GM10847 (cell line): ENCODE results near the gene CASTOR2.
"Not testable (repeated sequence)": the region's sequence is repeated elsewhere in the genome, so short reads cannot be mapped to it uniquely, and the experiment has no call there.

ENCODE experiments used
- POLR2A ChIP-seq: IDR thresholded peaks from 2 replicates; pipeline ENCODE4 v1.6.1; 2011; ENCODE audit not compliant: insufficient read length; ENCODE audit errors: extremely low read depth

CASTOR2 gene

DNA sequence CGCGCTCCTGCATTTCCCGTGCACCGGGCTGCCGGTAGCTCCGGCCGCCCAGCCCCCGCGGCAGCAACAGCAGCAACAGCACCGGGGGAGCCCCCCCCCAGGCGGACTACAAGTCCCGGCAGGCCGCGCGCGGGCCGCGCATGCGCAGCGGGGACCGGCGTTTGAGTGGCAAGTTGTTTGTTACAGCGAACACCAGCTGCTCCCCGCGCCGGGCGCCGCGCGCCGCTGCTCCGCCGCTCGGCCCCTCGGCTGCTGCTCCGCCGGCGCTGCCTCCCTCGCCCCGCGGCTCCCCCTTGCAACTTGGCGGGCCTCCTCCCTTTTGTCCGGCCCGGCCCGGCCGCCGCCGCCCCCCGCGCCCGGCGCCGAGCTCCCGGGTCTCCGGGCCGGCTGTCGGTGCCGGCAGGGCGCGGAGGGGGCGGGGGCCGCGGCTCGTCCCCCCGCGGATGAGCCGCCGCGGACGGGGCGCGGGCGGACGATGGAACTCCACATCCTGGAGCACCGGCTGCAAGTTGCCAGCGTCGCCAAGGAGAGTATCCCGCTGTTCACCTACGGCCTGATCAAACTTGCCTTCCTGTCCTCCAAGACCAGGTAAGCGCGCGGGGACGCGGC lies at the start of gene CASTOR2:
TSS of gene CASTOR2 (plus strand) at position 195 of the 609 bp plus-strand sequence. CDS start at position 476, 281 bp downstream.
- TF ChIP-seq POLR2A = not testable (repeated sequence)

DNA sequence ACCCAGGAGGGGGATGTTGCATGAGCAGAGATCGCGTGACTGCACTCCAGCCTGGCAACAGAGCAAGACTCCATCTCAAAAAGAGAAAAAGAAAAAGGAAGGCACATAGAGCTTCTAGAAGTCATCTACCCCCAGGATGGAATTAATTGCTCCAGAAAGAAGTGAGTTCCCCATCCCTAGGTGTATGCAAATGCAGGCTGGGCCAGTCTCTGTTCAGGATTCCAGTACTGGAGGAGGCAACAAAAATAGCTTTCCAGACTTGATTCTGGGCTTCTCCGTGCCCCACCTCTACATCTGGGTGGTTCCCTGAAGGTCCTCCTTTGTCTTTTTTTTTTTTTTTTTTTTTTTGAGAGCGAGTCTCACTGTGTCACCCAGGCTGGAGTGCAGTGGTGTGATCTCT lies 28.6 kb downstream of the CASTOR2 start:
- no peak for TF ChIP-seq POLR2A

DNA sequence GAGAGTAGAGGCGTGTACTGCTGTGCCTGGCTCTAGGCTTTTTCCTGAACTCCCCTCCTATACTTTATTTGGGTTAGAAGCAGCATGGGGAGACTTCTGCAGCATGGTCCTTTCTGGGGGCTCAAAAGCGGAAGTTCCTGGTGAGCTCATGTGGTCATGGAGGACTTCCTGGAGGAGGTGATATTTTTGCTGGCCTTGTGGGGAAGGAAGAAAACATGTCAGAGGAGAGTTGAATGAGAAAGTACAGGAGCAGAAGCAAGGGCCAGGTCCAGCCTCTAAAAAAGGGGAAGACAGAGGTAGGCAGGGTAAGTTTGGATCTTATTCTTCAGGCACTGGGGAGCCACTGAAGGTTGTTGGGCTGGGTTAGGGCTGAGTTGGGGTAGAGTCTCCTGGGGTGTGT lies 45.5 kb downstream of the CASTOR2 start:
- no peak for TF ChIP-seq POLR2A

DNA sequence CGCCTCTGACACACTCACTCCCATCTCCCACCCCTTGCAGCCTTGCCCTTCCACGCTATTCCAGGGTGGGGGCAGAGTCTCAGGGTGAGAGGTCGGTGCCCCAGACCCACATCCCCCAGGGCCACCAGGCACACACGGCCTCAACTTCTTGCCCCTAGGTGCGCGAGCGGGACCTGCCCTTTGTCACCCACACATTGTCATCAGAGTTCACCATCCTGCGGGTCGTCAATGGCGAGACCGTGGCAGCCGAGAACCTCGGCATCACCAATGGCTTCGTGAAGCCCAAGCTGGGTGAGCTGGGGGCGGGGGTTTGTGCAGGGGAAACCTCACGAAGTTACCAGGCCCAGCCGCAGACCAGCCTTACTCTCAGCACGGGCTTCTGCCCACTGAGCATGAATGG lies 53.3 kb downstream of the CASTOR2 start:
- TF ChIP-seq POLR2A = no peak

DNA sequence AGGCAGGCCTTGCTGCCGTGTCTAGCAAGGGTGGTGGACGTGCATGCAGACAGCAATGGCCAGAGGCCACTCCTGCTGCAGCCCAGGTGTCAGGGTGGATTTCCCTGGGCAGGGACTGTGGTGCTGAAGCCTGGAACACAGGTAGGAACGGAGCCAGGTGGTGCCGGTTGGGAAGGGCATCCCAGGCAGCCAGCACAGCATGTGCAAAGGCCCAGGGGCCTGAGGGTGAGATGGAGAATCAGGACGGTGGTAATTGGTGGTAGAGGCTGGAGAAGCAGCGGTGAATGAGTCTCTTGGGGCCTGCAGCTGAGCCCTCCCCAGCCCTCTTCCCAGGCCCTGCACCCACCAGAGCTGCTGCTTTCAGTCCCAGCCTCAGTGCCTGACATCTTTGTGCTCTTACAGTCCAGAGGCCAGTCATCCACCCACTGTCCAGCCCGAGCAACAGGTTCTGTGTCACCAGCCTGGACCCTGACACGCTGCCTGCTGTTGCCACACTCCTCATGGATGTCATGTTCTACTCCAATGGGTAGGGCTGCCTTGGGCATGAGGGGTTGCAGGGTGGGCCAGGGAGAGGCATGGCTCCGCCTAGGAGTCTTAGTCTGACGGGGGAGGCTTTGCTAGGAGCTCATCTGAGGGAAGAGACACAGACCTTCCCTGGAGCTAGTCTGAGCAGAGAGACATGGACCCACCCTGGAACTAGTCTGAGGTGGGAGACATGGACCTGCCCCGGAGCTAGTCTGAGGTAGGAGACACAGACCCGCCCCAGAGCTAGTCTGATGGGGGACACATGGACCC lies 54.3 kb downstream of the CASTOR2 start:
- no peak for TF ChIP-seq POLR2A

DNA sequence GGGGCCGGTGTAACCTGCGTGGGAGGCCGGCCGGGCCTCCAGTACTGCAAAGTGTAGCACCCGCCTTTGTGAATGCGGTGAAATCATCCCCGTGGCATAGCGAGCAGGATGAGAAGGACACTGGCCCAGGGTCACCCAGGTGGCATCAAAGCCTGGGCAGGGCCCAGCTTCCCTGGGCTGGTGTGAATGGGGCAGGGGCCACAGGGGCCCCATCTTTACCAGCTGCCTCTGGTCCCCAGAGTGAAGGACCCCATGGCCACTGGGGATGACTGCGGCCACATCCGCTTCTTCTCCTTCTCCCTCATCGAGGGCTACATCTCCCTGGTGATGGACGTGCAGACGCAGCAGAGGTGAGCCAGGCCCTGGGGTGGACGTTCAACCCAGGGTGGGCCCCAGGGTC lies 55.3 kb downstream of the CASTOR2 start:
- no peak for TF ChIP-seq POLR2A

DNA sequence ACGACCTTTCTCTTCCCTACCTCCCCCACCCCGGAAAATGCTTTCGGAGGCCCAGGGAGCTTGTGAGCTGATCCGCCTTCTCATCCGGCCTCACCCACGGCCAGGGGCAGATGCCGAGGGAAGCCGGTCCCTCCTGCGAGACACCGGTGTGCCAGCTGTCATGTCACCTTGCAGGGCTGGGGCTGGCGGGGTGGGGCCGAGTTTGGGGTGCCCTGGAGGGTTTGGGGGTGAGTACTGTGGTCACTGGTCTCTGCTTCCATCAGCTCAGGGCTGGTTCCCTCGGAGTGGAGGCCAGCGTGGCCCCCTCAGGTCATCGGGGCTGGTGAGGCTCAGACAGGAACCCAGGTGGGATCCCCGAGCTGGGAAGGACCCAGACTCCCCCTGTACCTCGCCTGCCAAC lies 60.4 kb downstream of the CASTOR2 start:
- no peak for TF ChIP-seq POLR2A

DNA sequence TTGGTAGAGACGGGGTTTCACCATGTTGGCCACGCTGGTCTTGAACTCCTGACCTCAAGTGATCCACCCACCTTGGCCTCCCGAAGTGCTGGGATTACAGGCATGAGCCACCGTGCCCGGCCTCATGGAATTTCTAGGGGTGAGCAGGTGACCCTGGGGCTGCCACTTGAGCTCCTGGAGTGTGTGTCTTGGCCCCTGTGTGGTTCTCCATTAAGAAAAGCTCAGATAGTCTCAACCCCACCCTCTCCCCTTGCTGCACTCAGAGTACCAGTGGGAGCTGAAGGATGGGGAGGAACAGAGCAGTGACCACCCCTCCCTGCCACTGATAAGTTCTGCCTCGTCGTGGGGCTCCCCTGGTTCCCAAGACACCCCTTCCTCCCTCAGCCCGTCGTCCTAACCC lies 63.8 kb downstream of the CASTOR2 start:
- TF ChIP-seq POLR2A = no peak

DNA sequence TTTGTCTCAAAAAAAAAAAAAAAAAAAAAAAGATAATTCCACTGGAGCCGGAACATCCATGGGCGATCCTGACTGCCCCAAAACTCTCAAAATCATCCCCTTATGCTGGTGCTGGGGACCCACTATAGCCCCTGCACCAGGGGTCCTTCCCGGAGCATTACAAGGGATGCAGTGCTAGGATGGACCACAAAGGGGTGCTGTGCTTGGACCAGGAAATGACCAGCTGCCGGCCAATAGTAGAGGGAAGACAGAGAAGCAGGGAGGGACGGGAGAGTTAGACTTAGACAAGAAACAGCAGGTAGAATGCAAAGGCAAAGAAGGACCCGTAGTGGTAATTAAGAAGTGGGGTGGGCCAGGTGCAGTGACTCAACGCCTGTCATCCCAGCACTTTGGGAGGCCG lies 68.6 kb downstream of the CASTOR2 start:
- TF ChIP-seq POLR2A = no peak

DNA sequence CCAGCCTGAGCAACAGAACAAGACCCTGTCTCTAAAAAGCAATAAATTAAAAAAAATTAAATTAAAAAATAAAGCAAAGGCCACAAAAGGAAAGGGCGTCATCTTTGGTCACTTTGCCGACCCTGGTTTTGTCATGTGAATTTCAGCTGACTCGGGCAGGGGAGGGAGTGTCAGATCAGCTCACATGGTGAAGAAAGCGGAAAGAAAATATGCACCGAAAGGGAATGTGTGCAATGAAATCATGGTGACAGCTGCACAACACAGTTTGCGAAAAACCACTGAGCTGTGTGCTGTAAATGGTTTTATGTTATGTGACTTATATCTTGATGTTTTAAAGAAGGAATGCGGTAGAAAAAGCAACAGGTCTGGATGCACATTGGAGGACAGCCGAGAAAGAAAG lies 69.3 kb downstream of the CASTOR2 start:
- TF ChIP-seq POLR2A = no peak

DNA sequence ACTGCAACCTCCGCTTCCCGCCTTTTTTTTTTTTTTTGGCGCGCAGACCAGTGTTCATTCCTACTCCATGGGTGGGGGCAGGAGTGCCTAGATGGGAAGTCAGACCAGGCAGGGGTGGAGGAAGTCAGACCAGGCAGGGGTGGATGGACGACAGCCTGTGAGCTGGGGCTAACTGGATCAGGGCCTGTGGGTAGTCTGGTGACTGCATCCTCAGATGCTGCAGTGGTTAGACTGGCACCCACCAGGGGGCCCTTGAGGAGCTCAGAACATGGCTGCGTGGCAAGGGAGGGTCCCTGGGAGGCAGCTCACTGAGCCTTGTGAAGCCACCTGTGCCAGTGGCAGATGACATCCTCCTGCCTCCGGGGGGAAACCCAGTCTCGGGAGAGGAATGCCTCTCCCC lies 74.0 kb downstream of the CASTOR2 start:
- no peak for TF ChIP-seq POLR2A

DNA sequence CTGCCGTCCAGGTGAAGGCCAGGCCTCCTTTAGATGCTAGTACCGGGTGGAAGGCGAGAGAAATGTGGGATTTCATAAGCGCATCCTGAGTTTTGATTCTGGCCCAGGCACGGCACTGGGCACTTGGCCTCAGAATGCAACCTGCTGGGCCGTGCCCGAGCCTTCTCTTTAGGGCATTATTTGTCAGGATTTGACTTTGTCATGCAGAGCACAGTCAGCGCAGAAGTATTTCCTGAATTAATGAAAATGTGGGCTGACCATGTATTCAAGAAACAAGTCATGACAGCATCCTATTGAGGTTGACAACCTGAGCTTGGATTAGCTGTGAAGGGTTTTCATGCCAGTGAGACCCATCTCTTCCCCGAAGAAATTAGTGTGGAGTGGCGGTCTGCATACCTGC lies 74.7 kb downstream of the CASTOR2 start:
- TF ChIP-seq POLR2A = no peak

DNA sequence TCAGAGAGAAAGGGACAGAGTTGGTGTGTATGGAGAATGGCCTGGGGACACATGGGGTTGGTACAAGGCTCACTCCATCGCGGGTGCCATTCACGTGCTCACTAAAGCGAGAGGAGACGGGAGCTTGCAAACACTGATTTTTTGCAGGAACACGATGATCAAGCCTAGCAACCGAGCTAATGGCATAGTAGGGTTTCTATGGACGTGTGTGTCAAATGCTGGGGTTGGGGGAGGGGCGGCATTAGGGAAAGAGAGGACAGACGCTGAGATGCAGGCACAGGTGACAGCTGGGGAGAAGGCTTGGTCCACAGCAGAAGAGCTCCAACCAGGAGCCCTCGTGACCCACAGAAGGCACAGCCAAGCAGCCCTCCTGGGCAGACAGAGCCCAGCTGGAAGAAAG lies 75.2 kb downstream of the CASTOR2 start:
- no peak for TF ChIP-seq POLR2A

DNA sequence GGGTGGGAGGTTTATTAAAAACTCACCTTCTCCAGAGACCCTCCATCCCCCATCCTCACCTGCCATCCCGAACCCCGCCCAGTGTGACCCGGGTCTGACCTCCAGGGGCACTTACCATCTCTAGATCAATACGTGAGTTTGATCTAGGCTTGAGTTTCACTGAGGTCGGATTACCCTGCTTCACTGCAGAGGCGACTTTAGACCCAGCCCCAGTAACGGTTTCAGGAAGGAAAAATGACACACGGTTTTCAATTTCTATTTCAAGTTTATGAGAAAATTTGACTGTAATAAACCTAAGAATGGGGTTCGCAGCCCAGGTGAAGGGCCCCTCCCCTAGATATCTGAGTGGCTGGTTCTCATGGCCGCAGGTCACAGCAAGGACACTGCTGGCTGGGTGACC lies 76.0 kb downstream of the CASTOR2 start:
- TF ChIP-seq POLR2A = no peak

DNA sequence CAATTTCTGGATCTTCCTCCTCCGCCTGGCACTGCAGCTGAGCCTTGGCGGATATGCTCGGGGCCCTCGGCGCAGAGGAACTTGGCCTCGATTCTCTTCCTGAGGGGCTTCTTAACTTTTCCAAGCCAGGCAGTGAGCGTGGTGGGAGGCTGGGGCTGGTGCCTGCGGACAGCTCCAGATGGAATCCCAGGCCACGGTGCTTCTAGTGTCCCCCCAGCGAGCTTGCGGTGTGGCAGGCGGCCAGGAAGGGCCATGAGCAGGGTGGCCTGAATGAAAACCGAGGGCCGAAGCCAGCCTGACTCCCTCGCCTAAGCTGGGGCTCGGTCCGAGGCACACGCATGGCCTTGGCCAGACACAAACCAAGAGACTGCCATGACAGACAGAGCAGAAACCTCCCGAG lies 77.8 kb downstream of the CASTOR2 start:
- no peak for TF ChIP-seq POLR2A

DNA sequence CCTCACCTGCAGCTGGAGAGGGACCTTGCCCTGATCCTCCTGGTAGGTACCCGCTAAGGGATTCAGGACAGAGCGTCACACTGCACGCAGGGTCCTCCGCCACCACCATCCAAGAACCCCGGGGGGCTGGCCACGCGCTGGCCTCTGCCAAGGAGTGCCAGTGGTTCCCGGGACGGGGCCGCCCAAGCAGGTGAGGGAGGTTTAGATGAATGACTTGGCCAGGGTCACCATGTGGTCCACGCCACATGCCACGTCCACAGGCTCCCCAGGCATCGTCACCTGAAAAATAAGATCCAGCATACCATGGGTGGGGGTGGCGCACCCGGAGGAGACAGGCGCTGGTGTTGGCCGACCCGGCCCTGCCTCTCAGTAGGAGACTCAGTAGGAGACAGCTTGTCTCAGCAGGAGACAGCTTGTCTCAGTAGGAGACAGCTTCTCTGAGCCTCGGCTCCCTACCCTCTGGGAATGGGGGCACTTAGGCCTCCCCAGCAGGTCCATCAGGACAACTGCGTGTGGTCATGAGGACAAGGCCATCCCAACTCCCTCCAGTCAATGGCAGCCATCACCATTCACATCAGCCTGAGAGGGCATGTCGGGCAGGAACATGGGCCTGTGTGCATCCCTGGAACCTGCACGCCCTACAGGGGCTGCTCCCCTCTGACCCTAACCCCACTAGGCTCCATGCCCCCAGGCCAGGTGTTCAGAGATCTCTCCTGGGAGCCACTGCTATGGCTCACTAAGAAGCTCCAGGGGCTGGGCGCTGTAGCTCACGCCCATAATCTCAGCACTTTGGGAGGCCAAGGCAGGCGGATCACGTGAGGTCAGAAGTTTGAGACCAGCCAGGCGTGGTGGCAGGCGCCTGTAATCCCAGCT lies 78.6 kb downstream of the CASTOR2 start:
- no peak for TF ChIP-seq POLR2A
